GM18502 (cell line): ENCODE measurements around the gene CBX2.

Source experiments
- ATAC-seq: cut with Tn5 transposase; IDR thresholded peaks from one replicate; pipeline ENCODE4 v1.9.1; 2021; ENCODE audit warnings: mild to moderate bottlenecking; ENCODE audit not compliant: unreplicated experiment, poor library complexity

CBX2 gene

GRCh38 chr17:79777894-79778503, at the start of gene CBX2:
Gene CBX2 (plus strand): TSS chr17:79778148. CDS start chr17:79778236, 88 bp downstream.
- peak; percentile 64 for ATAC-seq

- no peak for ATAC-seq
Observed at GRCh38 chr17:79728169-79728907, 49.6 kb upstream of the CBX2 start.

DNA sequence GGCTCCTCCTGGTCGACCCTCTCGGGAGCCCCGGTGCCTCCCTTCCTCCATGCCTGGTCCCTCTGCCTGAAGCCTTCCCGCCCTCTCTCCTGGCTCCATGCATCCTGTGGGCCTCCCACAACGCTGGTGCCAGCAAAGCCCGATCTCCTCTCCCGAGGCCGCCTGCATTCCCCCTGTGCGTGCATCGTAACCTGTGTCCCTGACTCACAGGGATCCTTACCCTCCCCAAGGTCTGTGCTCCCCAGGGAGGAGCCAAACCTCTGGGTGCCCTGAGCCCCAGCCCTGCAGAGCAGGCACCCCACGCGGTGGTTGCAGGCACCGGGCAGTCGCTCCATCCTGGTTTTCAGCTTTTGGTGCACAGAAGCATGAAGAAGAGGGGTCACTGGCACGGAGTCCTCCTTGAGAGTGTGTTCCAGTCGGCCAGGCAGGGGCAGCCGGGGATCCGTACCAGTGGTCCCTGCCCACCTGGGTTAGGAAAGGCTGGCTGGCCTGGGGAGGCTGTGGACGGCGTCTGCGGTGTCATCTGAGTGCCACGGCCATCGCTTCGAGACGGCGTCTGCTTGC, 49.0 kb upstream of the CBX2 start:
- no peak for ATAC-seq

GRCh38 chr17:79729761-79730160, 48.2 kb upstream of the CBX2 start:
- ATAC-seq, result no peak

DNA sequence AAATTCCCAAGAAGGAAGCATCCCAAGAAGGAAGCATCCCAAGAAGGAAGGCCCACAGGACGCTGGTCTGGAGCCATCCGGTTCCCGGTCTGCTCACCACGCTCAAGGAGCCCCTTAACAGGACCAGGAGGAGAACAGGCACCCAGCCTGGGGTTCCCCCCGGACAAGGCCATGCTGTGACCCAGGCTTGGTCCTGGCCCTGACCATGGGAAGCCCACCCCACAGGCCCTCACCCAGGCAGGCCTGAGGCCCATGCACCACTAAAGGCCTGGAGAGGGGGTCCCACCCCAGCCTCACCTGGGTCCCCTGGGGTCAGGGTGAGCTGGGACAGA, 47.5 kb upstream of the CBX2 start:
- ATAC-seq, result no peak

- no peak for ATAC-seq
Observed at GRCh38 chr17:79730769-79731483, 47.0 kb upstream of the CBX2 start, which contains the start of gene ENPP7. Gene ENPP7 (plus strand): TSS chr17:79730943. CDS start chr17:79731140, 197 bp downstream.

- no peak for ATAC-seq
Observed at GRCh38 chr17:79732254-79732653, 45.7 kb upstream of the CBX2 start.

DNA sequence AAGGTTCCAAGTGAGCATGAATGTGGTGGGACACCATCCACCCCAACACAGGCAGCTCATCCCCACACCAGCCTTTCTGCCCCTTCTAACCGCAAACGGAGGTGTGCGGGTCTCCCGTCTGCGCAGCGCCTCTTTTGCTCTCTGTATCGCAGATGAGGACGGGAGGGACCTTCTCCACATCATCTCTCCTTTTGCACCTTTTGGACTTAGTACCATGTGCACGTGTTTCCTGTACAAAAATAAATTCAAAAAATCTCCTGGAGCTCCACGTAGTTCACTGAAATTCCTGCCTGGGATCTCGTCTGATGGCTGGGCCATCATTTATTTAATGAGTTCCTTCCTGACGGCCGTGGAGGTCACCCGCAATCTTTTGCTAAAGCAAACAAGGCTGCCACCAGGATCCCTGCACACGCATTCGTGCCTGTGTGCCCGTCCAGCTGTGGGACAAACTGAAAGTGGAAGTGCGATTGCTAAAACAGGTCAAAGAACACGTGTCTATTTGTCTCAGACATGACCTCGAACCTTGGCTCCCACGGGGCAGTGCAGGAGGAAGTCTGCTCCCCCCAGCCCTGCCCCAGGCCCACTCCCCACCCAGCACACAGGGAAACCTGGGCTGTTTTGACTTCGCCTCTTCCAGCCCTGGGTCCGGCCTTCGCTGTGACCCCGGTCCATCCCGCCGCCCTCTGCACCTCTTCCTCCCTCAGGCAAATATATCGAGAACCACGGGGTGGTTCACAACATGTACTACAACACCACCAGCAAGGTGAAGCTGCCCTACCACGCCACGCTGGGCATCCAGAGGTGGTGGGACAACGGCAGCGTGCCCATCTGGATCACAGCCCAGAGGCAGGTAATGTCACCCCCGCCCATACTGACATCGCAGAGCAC, 44.9 kb upstream of the CBX2 start:
- no peak for ATAC-seq

- no peak for ATAC-seq
Observed at GRCh38 chr17:79733692-79734070, 44.3 kb upstream of the CBX2 start.

DNA sequence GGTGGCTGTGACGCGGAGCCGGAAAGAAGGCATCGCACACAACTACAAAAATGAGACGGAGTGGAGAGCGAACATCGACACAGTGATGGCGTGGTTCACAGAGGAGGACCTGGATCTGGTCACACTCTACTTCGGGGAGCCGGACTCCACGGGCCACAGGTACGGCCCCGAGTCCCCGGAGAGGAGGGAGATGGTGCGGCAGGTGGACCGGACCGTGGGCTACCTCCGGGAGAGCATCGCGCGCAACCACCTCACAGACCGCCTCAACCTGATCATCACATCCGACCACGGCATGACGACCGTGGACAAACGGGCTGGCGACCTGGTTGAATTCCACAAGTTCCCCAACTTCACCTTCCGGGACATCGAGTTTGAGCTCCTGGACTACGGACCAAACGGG, 42.9 kb upstream of the CBX2 start:
- ATAC-seq, result no peak

DNA sequence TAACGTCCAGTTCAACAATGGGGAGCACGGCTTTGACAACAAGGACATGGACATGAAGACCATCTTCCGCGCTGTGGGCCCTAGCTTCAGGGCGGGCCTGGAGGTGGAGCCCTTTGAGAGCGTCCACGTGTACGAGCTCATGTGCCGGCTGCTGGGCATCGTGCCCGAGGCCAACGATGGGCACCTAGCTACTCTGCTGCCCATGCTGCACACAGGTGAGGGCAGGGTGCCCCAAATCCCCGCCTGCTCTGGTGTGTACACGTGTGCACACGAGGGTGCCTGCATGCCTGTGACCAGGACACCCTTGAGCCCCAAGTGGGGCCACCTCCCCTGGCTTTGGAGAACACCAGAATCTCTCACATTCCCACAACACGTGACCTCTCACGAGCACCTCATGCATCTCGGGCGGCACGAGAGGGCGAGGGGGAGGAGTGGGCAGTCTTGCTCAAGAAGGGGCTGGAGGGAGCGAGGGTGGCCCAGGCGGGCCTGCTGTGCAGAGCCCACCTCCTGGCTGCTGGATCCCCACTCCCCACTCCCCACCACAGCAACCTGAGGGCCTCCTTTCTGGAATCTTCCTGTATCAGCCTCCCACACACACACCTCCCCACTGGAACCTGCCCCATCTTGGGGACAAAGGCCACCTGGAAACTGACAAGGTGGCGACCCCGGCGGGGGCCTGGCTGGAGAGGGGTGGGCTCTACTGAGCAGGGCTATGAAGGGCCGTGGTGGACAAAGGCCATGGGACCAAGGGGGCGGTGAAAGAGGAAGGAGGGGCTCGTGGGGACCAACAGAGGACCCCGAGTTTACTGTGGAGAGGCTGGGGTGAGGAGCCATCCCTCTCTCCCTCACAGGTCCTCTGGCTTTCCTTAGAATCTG, 40.7 kb upstream of the CBX2 start:
- no peak for ATAC-seq

DNA sequence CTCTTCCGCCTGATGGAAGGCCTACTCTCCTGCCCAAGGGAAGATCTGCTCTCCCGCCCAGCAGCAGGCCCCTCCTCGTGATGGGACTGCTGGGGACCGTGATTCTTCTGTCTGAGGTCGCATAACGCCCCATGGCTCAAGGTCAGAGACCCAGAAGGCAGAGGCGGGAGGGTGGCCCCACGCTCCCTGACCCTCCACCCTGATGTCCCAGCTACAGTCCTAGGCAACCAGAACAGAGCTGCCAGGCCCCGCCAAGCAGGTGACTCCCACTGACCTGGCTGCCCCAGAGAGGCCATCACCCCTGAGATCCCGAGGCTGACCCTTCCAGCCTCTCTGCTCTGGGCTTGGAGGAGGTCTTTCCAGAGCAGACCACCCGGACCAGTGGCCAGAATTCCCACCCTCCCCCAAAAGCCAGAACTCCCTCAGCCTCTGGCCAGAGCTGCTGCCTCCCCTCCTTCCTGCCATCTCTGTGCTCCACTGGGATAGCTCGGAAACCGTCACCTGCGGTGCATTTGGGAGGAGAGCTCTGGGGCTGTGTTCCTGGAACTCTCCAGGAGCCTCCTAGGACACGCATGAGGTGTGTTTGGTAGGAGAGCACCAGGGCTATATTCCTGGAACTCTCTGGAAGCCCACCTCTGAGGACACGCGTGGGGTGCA, 39.9 kb upstream of the CBX2 start:
- no peak for ATAC-seq

DNA sequence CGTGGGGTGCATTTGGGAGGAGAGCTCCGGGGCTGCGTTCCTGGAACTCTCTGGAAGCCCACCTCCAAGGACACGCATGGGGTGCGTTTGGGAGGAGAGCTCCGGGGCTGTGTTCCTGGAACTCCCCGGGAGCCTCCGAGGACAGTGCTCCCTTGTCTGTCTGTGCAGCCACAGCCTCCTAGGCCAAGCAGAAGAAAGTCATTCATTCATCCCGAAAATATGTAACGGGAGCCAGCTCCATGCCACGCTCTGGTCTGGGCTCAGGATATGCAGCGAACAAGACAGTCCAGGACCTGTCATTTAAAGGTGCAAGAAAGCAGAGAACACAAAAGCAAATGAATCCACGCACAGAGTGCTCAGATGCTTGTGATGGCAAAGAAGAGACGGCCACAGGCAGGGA, 39.3 kb upstream of the CBX2 start:
- ATAC-seq, result no peak

GRCh38 chr17:79739148-79740062, 38.5 kb upstream of the CBX2 start:
- no peak for ATAC-seq

GRCh38 chr17:79740413-79740812, 37.5 kb upstream of the CBX2 start:
- ATAC-seq, result no peak

- ATAC-seq, result no peak
Observed at GRCh38 chr17:79741401-79741750, 36.6 kb upstream of the CBX2 start.

- ATAC-seq, result no peak
Observed at GRCh38 chr17:79741751-79742588, 36.0 kb upstream of the CBX2 start.
